ENCODE data around the gene PPFIA1.
"Not testable (repeated sequence)": the region's sequence is repeated elsewhere in the genome, so short reads cannot be mapped to it uniquely, and the experiment has no call there.

PPFIA1 gene

DNA sequence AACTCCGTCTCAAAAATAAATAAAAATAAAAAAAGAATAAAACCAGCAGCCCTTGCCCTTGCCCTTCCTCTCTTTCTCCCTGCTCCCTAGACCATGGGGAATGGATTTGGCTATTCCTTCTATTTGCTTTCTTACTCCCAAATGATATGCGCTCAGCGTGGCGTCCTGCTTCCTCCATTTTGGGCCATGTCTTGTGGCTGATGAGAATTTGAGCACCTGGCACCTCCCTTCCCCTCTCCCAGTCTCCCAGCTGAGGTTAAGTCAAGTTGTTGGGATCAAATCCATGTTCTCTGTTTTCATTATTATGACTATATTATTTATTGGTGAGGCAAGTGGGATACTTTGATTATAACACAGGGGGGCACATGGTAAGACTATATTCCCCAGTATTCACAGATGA lies 117.1 kb downstream of the PPFIA1 start:
- DNase-seq (ENCODE audit: low spot score) (no peak), FAIRE-seq (no peak)

- FAIRE-seq (no peak), DNase-seq (ENCODE audit: low spot score) (no peak)
Measured at GRCh38 chr11:70389201-70389600, 118.7 kb downstream of the PPFIA1 start.

DNA sequence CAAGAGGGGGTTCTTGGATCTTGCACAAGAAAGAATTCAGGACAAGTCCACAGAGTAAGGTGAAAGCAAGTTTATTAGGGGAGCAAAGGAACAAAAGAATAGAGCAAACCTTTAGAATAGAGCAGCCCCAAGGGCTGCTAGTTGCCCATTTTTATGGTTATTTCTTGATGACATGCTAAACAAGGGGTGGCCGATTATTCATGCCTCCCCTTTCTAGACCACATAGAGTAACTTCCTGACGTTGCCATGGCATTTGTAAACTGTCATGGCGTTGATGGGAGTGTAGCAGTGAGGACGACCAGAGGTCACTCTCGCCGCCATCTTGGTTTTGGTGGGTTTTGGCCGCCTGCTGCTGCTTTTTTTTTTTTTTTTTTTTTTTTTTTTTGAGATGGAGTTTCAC lies 120.4 kb downstream of the PPFIA1 start:
- DNase-seq (ENCODE audit: low spot score); FAIRE-seq: not testable (repeated sequence)

GRCh38 chr11:70394211-70394950 lies 123.9 kb downstream of the PPFIA1 start:
- no peak for DNase-seq (ENCODE audit: low spot score)
- FAIRE-seq: no peak

- FAIRE-seq: no peak
Measured at GRCh38 chr11:70397336-70397982, 127.0 kb downstream of the PPFIA1 start.

DNA sequence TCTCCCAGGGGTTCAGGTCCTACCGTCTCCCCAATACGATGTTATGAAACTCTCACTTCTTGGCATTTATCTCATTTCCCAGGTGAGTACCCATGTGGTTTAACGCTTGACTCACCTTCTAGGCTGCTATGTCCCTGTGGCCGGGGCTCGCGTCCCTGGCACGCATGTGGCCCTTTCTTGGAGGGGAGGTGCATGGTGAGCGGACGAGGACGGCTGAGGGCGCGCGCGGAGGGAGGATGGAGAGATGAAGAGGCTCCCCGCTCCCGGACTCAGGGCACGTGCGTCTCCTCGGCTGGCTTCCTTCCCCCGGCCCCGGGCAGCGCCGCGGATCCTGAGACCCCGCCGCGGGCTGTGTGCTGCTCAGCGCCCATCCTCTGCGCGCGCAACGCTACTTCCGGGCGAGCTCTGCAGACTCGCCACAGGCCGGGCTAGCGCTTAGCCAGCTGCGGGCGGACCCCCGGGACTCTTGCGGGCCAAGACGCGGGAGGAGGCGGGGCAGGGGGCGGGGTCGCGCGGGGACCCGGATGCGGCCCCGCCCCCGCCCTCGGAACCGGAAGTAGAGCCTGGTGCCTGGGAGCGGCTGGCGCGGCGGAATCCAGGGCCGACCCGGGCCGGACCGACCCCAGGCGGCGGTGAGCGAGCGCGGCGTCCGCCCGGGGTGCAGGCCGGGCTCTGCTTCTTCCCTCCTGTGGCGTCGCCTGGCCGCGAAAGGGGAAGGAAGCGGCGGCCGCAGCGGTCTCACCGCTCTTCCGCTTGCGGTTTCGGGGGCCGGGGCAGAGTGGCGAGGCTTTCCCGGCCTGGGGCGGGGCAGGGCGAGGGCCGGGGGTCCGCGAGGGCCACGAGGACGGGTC lies 127.7 kb downstream of the PPFIA1 start, which contains the start of gene CTTN:
Gene CTTN (plus strand): TSS at position 547 of the 851 bp plus-strand sequence. CDS start 8,769 bp downstream, outside the sequence.
- FAIRE-seq (no peak), DNase-seq (ENCODE audit: low spot score) (peak; percentile 38)

More at GRCh38 chr11:70397336-70397982, 127.0 kb downstream of the PPFIA1 start:
- no peak for DNase-seq (ENCODE audit: low spot score)

GRCh38 chr11:70398834-70399680 lies 128.6 kb downstream of the PPFIA1 start:
- DNase-seq (ENCODE audit: low spot score) (no peak), FAIRE-seq (no peak)

DNA sequence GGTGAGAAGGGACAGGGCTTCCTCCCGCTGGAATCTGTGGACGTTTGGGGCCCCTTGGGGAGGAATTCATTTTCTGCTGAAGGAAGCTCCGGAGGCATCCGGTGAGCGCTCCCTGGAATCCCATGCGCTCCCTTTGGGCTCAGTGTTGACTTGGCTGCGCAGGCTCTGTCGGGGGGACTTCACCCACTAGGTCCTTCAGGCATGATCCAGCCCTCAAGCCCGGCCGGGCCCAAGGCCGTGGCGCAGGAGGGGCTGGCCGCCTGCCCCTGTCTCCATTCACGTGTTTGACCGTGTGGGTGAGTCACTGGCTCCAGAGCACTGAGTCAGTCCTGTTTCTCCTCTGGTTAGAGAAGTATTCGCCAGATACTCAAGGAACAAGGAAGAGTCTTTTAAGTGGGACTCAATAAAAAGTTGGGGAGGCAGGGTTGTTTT lies 129.2 kb downstream of the PPFIA1 start:
- peak; percentile 87 for DNase-seq (ENCODE audit: low spot score)
- peak; percentile 83 for FAIRE-seq

DNA sequence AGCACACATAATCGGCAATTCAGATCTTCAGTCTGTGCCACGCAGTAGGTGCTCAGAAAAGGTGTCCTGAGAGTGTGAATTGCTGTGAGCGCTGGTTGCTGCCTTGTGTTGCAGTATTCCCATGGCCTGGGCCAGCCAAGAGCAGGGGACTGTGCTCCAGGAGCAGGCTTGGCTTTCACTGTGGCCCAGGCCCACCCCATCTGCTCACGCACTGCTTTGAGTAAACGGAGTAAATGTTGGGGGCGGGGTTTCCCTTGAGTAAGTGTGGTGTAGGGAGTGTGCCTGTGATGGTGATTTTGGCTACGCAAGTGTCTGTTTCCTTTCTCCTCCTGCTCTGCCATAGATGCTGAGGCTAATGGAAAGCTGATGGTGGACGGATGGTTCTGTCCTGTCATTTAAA lies 130.2 kb downstream of the PPFIA1 start:
- no peak for FAIRE-seq
- DNase-seq (ENCODE audit: low spot score): no peak

DNA sequence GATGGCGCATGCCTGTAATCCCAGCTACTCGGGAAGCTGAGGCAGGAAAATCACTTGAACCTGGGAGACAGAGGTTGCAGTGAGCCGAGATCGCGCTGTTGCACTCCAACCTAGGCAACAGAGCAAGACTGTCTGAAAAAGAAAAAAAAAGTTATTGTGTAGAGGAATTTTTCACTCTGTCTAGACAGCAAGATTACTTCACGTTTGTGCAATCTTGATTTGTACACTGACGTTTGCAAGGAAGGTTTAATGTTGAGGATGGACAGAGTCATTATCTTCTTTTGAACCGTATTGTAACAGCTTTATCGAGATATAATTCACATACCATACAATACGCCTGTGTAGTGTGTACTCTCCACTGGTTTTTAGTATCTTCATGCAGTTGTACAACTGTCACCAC lies 131.5 kb downstream of the PPFIA1 start:
- FAIRE-seq (no peak), DNase-seq (ENCODE audit: low spot score) (no peak)

- no peak for FAIRE-seq
Measured at GRCh38 chr11:70402685-70403084, 132.2 kb downstream of the PPFIA1 start.

GRCh38 chr11:70404244-70404643 lies 133.8 kb downstream of the PPFIA1 start:
- FAIRE-seq (no peak), DNase-seq (ENCODE audit: low spot score) (no peak)

More at GRCh38 chr11:70402685-70403084, 132.2 kb downstream of the PPFIA1 start:
- no peak for DNase-seq (ENCODE audit: low spot score)

DNA sequence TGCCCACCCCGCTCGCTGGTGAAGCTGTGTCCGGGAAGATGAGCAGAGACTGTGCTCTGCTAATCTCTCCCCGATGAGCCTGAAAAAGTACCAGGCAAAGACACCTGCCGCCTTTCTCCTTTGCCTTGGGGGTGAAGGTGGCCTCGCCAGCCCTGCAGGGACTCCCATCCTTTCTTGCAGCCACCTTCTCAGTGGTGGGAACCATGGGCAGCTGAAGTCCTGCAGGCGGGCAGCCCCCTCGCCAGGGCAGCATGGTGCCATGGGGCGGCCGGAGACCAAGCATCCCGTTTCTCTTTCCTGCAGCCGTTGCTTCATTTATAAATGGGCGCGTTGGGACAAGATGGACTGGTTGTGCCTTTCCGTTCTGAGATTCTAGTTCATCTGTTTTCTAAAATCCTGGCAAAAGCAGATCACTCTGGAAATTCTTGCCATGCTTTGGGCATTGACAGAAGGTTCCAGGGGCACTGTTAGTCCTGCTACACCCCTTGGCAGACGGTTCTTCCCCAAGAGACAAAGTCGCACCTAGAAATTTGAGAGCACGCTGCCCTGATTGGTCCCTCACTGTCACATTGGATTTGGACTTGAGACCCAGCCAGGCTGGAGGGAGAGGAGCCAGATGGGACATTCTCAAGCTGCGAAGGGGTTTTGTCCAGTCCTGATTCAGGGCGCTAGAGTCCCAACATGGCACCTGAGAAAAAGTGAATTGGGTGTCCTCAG lies 135.3 kb downstream of the PPFIA1 start:
- DNase-seq (ENCODE audit: low spot score) (no peak), FAIRE-seq (no peak)

- no peak for DNase-seq (ENCODE audit: low spot score)
- FAIRE-seq: no peak
Measured at GRCh38 chr11:70407121-70407520, 136.6 kb downstream of the PPFIA1 start.

- FAIRE-seq (no peak), DNase-seq (ENCODE audit: low spot score) (no peak)
Measured at GRCh38 chr11:70407814-70408213, 137.3 kb downstream of the PPFIA1 start.

DNA sequence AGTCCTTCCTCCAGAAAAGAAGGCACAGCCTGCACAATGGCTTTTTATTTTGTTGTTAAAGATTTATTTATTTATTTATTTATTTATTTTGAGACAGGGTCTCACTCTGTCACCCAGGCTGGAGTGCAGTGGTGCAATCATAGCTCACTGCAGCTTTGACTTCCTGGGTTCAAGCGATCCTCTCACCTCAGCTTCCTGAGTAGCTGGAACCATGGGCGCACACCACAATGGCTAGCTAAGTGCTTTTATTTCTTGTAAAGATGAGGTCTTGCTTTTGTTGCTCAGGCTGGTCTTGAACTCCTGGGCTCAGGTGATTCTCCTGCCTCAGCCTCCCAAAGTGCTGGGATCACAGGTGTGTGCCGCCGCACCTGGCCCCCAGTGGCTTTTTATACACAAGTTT lies 137.8 kb downstream of the PPFIA1 start:
- not testable (repeated sequence) for DNase-seq (ENCODE audit: low spot score); FAIRE-seq

- no peak for FAIRE-seq
- DNase-seq (ENCODE audit: low spot score): no peak
Measured at GRCh38 chr11:70409437-70409836, 138.9 kb downstream of the PPFIA1 start.

DNA sequence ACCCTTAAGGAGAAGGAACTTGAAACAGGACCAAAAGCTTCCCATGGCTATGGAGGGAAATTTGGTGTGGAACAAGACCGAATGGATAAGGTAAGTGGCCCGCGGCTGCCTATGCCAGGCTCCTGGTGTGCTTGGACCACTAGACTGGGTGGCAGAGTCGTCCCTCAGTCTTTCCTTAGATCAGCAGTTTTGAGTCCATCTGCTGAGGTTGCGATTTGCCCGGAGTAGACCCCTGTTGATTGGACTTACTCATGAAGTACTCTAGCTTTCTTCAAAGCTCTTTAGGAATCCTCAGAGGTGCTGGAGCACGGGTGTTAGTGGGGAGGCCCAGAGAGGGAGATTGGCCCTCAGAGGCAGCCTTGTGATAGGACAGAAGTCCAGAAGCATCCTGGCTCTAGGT lies 139.4 kb downstream of the PPFIA1 start:
- no peak for FAIRE-seq
- no peak for DNase-seq (ENCODE audit: low spot score)

GRCh38 chr11:70410276-70411205 lies 140.1 kb downstream of the PPFIA1 start:
- FAIRE-seq: no peak

More at GRCh38 chr11:70410276-70411205, 140.1 kb downstream of the PPFIA1 start:
- DNase-seq (ENCODE audit: low spot score): no peak

Data from RCC 7860 (cell line).